Upper lobe of left lung (tissue), 6 donors: ENCODE results near the gene UNC13C. TPM values are rescaled to one million over a fixed set of nuclear protein-coding genes. Genes with fewer than 3 reads are reported as not detected.

Source experiments
- ATAC-seq, 2 donors: fragments of 200-7000 bp; cut with Tn5 transposase; one replicate each; pipeline ENCODE4 v1.9.1; 2022; ENCODE audit warnings: mild to moderate bottlenecking in 2 of 2, moderate library complexity in 2 of 2; ENCODE audit not compliant: low FRiP score in 2 of 2
- DNase-seq, 2 donors: peaks; one replicate each; pipeline ENCODE4 v3.0.0-alpha.2; 2019 to 2020
- H3K27ac ChIP-seq, 4 donors: fragments of 200-600 bp; sonication (generic); one replicate each; pipeline ENCODE4 v1.5.1; 2016 to 2019
- H3K27me3 ChIP-seq, 4 donors: fragments of 200-600 bp; sonication (generic); one replicate each; pipeline ENCODE4 v1.5.1; 2017 to 2019
- H3K36me3 ChIP-seq, 4 donors: fragments of 200-600 bp; sonication (generic); one replicate each; pipeline ENCODE4 v1.5.1; 2016 to 2019
- H3K4me1 ChIP-seq, 4 donors: fragments of 200-600 bp; sonication (generic); one replicate each; pipeline ENCODE4 v1.5.1; 2018 to 2019
- H3K4me3 ChIP-seq, 4 donors: fragments of 200-600 bp; sonication (generic); one replicate each; pipeline ENCODE4 v1.5.1; 2017 to 2019; ENCODE audit warnings: mild to moderate bottlenecking in 2 of 4, moderate library complexity in 1 of 4
- H3K9me3 ChIP-seq, 4 donors: fragments of 200-600 bp; sonication (generic); one replicate each; pipeline ENCODE4 v1.5.1; 2018 to 2019
- EP300 ChIP-seq, 4 donors: sonication (generic); formaldehyde crosslinking; IDR thresholded peaks; one replicate each; pipeline ENCODE4 v1.5.1; 2017; ENCODE audit warnings: antibody characterized with exemption in 4 of 4, control low read depth in 2 of 4
- POLR2A ChIP-seq, 4 donors: fragments of 450-650 bp; IDR thresholded peaks; one replicate each; pipeline ENCODE4 v1.5.1; 2016 to 2017; ENCODE audit warnings: antibody characterized with exemption in 4 of 4, mild to moderate bottlenecking in 2 of 4
- POLR2AphosphoS5 ChIP-seq, 2 donors: sonication (generic); formaldehyde crosslinking; IDR thresholded peaks; one replicate each; pipeline ENCODE4 v1.5.1; 2017; ENCODE audit warnings: antibody characterized with exemption in 2 of 2
- WGBS, 2 donors: methylation state at CpG; one replicate each; pipeline ENCODE4 v1.1.5; 2017 to 2018; 5-methylcytosine and 5-hydroxymethylcytosine counted together
- total RNA-seq, 6 donors: library from RNA; depleted of rRNA in 4 of 6; stranded (reverse); fragments of >200 nt in 4 of 6; gene quantifications; one replicate each; pipeline versions ENCODE4 v1.1.0 to v1.2.1, GENCODE V29; 2016 to 2021
- TF ChIP-seq, protein P1 (sequence below), 6 experiments: fragments of 450-650 bp in 4 of 6; fragments of 200-600 bp in 2 of 6; sonication (generic) in 2 of 6; IDR thresholded peaks; one replicate each; pipeline ENCODE4 v1.5.1; 2016 to 2019; ENCODE audit warnings: antibody characterized with exemption in 6 of 6
- donor health status: DM: no; HTN: no; CAD: no; lungs with moderate emphysema.
- donor health status: DM: no; HTN: yes; CAD: no; lungs with severe emphysema.

The UNC13C gene
- total RNA-seq, 6 donors from 2014 or later: 0.07 to 1.0 (median 0.34) TPM

DNA sequence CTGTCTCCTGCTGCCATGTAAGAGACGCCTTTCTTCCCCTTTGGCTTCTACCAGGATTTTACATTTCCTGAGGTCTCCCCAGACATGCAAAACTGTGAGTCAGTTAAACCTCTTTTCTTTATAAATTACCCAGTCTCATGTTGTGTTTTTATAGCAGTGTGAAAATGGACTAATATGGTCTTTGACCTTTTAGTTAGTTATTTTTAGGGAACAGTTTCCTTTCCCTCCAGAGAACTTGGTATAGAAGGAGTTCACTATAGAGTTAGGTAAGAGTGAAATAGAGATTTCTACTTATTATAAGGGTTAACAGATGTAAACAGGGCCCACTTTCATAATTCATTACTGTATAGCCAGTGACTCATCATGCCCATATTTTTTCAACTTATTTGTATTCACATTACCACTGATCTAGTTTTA, 170.9 kb downstream of the UNC13C start:
- ATAC-seq (no peak), DNase-seq (no peak)
- no peak overlapping the region for H3K4me3 ChIP-seq
- no peak for TF ChIP-seq POLR2A (IDR thresholded peaks at IDR 0.05)
- TF ChIP-seq POLR2AphosphoS5 (IDR thresholded peaks at IDR 0.05): no peak
- TF ChIP-seq, protein P1, sequence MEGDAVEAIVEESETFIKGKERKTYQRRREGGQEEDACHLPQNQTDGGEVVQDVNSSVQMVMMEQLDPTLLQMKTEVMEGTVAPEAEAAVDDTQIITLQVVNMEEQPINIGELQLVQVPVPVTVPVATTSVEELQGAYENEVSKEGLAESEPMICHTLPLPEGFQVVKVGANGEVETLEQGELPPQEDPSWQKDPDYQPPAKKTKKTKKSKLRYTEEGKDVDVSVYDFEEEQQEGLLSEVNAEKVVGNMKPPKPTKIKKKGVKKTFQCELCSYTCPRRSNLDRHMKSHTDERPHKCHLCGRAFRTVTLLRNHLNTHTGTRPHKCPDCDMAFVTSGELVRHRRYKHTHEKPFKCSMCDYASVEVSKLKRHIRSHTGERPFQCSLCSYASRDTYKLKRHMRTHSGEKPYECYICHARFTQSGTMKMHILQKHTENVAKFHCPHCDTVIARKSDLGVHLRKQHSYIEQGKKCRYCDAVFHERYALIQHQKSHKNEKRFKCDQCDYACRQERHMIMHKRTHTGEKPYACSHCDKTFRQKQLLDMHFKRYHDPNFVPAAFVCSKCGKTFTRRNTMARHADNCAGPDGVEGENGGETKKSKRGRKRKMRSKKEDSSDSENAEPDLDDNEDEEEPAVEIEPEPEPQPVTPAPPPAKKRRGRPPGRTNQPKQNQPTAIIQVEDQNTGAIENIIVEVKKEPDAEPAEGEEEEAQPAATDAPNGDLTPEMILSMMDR (IDR thresholded peaks at IDR 0.05): no peak
- TF ChIP-seq EP300 (IDR thresholded peaks at IDR 0.05): no peak
- H3K9me3 ChIP-seq: no peaks in the 10 kb centered on the region
- H3K36me3 ChIP-seq: no peaks in the 10 kb centered on the region
- H3K27ac ChIP-seq: no peak overlapping the region
- no peaks in the 10 kb centered on the region for H3K4me1 ChIP-seq
- H3K27me3 ChIP-seq: no peaks in the 10 kb centered on the region
- 50 to 80% methylated on average over 1 of the region's 1 CpG for WGBS, 2 donors

- no peak overlapping the region for H3K4me3 ChIP-seq
- DNase-seq (no peak), ATAC-seq (peak; percentile 43 to 67)
- H3K36me3 ChIP-seq: no peaks in the 10 kb centered on the region
- 57 to 73% methylated on average over 4 of the region's 4 CpGs for WGBS, 2 donors
- H3K9me3 ChIP-seq: no peaks in the 10 kb centered on the region
- H3K27ac ChIP-seq: no peak overlapping the region
- no peaks in the 10 kb centered on the region for H3K4me1 ChIP-seq
- no peaks in the 10 kb centered on the region for H3K27me3 ChIP-seq
- TF ChIP-seq EP300 (IDR thresholded peaks at IDR 0.05) (no peak), POLR2AphosphoS5 (IDR thresholded peaks at IDR 0.05) (no peak), POLR2A (IDR thresholded peaks at IDR 0.05) (no peak)
- TF ChIP-seq, protein P1 (IDR thresholded peaks at IDR 0.05): no peak
Observed at GRCh38 chr15:54150255-54150654, 172.0 kb downstream of the UNC13C start.

- H3K27ac ChIP-seq: no peak overlapping the region
- WGBS, 2 donors: 78 to 90% methylated on average over 4 of the region's 4 CpGs
- DNase-seq: no peak
Observed at GRCh38 chr15:54159012-54159411, 180.8 kb downstream of the UNC13C start.

GRCh38 chr15:54187325-54187724, 209.1 kb downstream of the UNC13C start:
- ATAC-seq: no peak
- TF ChIP-seq, protein P1 (IDR thresholded peaks at IDR 0.05): no peak
- no peak for TF ChIP-seq POLR2A (IDR thresholded peaks at IDR 0.05)
- no peak for TF ChIP-seq POLR2AphosphoS5 (IDR thresholded peaks at IDR 0.05)
- TF ChIP-seq EP300 (IDR thresholded peaks at IDR 0.05): no peak
- 63 to 85% methylated on average over 1 of the region's 1 CpG for WGBS, 2 donors
- Histone ChIP-seq H3K27ac (no peak overlapping the region), H3K9me3 (no peaks in the 10 kb centered on the region), H3K4me3 (no peak overlapping the region), H3K36me3 (no peaks in the 10 kb centered on the region), H3K27me3 (no peaks in the 10 kb centered on the region), H3K4me1 (no peaks in the 10 kb centered on the region)
- DNase-seq: no peak

More at GRCh38 chr15:54159012-54159411, 180.8 kb downstream of the UNC13C start:
- no peaks in the 10 kb centered on the region for H3K36me3 ChIP-seq
- H3K27me3 ChIP-seq: no peaks in the 10 kb centered on the region
- TF ChIP-seq POLR2A (IDR thresholded peaks at IDR 0.05) (no peak), POLR2AphosphoS5 (IDR thresholded peaks at IDR 0.05) (no peak), EP300 (IDR thresholded peaks at IDR 0.05) (no peak)
- TF ChIP-seq, protein P1 (IDR thresholded peaks at IDR 0.05): no peak
- no peak overlapping the region for H3K4me3 ChIP-seq
- ATAC-seq: no peak
- H3K4me1 ChIP-seq: no peaks in the 10 kb centered on the region
- H3K9me3 ChIP-seq: no peaks in the 10 kb centered on the region

DNA sequence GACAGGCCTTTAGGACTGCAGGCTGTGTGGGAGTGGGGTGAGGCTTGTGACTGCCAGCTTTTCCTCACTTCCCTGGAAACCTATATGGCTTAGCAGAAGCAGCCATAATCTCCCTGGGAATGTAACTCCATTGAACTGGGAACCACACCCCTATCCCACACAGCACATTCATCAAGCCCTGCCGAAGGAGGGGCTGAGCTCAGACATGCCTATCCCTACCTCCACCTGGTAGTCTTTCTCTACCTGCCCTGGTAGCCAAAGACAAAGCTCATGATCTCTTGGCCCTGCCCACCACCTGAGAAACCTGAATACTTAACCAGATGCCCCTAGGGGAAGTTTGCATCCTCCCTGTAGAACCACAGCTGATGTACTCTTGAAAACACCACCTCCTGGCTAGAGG, 219.8 kb downstream of the UNC13C start:
- Histone ChIP-seq H3K4me3 (no peak overlapping the region), H3K9me3 (peaks cover 0 to 3% (median 1%) of the 10 kb centered on the region in 4 donors), H3K27me3 (no peaks in the 10 kb centered on the region), H3K4me1 (no peaks in the 10 kb centered on the region), H3K27ac (no peak overlapping the region), H3K36me3 (no peaks in the 10 kb centered on the region)
- 63 to 92% methylated on average over 1 of the region's 1 CpG for WGBS, 2 donors
- TF ChIP-seq, protein P1 (IDR thresholded peaks at IDR 0.05): no peak
- no peak for TF ChIP-seq POLR2AphosphoS5 (IDR thresholded peaks at IDR 0.05)
- no peak for TF ChIP-seq EP300 (IDR thresholded peaks at IDR 0.05)
- no peak for TF ChIP-seq POLR2A (IDR thresholded peaks at IDR 0.05)
- ATAC-seq (no peak), DNase-seq (no peak)
